ENCODE data around the gene TBCA.

Gene TBCA

DNA sequence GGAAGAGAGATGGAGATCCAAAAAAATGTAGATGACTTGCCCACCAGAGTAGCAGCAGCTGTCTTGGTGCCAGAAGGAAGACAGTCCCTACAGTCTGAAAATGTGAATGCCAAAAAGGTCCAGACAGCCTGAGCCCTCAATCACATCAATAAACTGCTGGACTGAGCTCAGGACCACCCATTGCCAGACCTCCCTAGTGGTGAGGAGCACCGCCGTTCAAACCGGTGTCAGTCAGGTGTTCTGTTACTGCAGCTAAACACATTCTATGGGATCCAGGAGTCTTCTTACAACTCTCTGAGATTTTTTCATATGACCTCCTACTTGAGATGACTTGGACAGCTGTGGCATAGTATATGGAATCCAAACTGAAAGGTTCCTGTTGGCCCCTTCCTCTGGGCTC, 105.6 kb downstream of the TBCA start:
- H3K4me3 ChIP-seq (ENCODE audit: low read length in 2 of 2): no peak overlapping the region
- H3K9me3 ChIP-seq (ENCODE audit: control insufficient read depth in 2 of 2, low read length in 2 of 2): no peaks in the 10 kb centered on the region
- no peak overlapping the region for H3K9ac ChIP-seq (ENCODE audit: low read depth in 1 of 2, low read length in 2 of 2)
- no peaks in the 10 kb centered on the region for H3K36me3 ChIP-seq (ENCODE audit: control insufficient read depth in 2 of 2, insufficient read depth in 2 of 2, low read length in 2 of 2)
- no peaks in the 10 kb centered on the region for H3K4me1 ChIP-seq (ENCODE audit: control insufficient read depth in 2 of 2, insufficient read depth in 2 of 2, low read length in 2 of 2)
- peaks cover 3 to 4% of the 10 kb centered on the region in 2 donors for H3K27me3 ChIP-seq (ENCODE audit: control insufficient read depth in 2 of 2, insufficient read depth in 2 of 2, low read length in 2 of 2)
- no peak overlapping the region for H3K27ac ChIP-seq (ENCODE audit: low read depth in 2 of 2, low read length in 2 of 2)

DNA sequence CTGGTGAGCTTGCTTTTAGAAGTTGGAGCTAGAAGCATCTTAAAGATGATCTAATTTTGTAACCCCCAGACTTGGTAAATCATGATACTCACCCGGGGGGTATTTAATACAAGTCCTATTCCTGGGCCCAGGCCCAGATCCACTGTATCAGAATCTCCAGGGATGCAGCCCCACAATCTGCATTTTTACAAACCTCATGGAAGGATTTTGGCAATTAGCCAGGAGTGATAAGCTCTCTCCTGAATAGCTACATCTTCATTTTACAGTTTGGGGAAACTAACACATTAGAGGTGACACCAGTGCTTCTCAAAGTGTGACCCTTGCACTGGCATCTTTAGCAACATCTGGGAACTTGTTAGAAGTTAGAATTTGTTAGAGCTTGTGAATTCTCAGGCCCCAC, 106.5 kb downstream of the TBCA start:
- H3K27ac ChIP-seq (ENCODE audit: low read depth in 2 of 2, low read length in 2 of 2): no peak overlapping the region

DNA sequence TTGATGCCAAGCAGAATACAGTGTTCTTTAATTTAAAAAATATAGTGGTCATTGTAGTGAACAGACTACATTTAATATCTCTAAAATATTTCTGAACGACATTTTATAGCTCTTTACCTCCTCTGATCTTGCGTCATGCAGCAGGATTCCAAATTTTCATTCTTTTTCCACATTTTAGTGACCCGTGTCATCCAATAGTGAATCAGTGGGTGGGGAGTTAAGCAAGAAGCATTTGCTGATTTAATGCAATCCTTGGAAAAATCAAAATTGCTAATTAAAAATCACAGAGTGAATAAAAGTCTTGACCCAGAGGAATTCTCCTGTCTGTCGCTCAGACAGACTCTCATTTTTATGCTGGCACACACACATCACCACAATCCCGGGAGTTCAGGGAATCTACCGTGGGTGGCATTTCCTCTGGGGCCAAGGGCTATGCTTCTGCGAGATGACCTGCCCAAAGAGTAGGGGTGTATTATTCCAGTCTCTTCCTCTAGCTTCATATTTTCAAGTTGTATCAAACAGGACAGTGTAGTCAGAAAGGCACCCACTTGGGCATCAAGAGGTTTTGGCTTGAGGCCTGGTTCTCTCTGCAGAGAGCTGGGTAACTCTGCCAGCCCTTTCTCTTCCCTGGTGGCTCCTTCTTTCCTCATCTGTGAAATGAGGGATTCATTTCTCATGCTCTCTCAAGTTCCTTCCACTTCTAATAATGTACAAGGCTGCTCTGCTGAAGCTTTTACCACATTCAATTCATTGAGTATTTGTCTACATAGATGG, 112.9 kb downstream of the TBCA start:
- Histone ChIP-seq H3K27ac (ENCODE audit: low read depth in 2 of 2, low read length in 2 of 2) (no peak overlapping the region), H3K9me3 (ENCODE audit: control insufficient read depth in 2 of 2, low read length in 2 of 2) (no peaks in the 10 kb centered on the region), H3K9ac (ENCODE audit: low read depth in 1 of 2, low read length in 2 of 2) (no peak overlapping the region), H3K4me1 (ENCODE audit: control insufficient read depth in 2 of 2, insufficient read depth in 2 of 2, low read length in 2 of 2) (no peaks in the 10 kb centered on the region), H3K36me3 (ENCODE audit: control insufficient read depth in 2 of 2, insufficient read depth in 2 of 2, low read length in 2 of 2) (no peaks in the 10 kb centered on the region), H3K27me3 (ENCODE audit: control insufficient read depth in 2 of 2, insufficient read depth in 2 of 2, low read length in 2 of 2) (peaks cover 0 to 4% of the 10 kb centered on the region in 2 donors), H3K4me3 (ENCODE audit: low read length in 2 of 2) (no peak overlapping the region)

More for the DNA sequence above, 106.5 kb downstream of the TBCA start:
- peaks cover 3 to 4% of the 10 kb centered on the region in 2 donors for H3K27me3 ChIP-seq (ENCODE audit: control insufficient read depth in 2 of 2, insufficient read depth in 2 of 2, low read length in 2 of 2)
- no peak overlapping the region for H3K9ac ChIP-seq (ENCODE audit: low read depth in 1 of 2, low read length in 2 of 2)
- no peaks in the 10 kb centered on the region for H3K36me3 ChIP-seq (ENCODE audit: control insufficient read depth in 2 of 2, insufficient read depth in 2 of 2, low read length in 2 of 2)
- no peak overlapping the region for H3K4me3 ChIP-seq (ENCODE audit: low read length in 2 of 2)
- H3K4me1 ChIP-seq (ENCODE audit: control insufficient read depth in 2 of 2, insufficient read depth in 2 of 2, low read length in 2 of 2): no peaks in the 10 kb centered on the region
- H3K9me3 ChIP-seq (ENCODE audit: control insufficient read depth in 2 of 2, low read length in 2 of 2): no peaks in the 10 kb centered on the region

DNA sequence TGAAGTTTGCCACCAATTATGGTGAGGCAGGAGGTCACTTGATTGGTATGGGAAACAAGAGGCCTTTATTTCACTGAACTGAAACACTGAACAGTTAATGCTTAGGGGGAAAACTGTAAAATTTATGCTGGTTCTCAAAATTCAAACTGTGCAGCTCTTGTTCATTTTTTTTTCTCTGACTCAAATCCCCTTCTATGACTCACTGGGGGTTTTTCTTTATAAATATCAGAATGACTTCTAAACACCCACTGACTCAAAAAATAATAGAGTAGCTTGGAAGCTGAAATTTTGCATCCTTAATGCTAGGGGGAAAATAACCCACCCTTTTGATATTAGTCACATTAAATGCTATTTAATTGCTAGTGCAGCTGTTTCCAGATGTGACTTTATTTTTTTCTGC, 113.5 kb downstream of the TBCA start:
- no peaks in the 10 kb centered on the region for H3K9me3 ChIP-seq (ENCODE audit: control insufficient read depth in 2 of 2, low read length in 2 of 2)
- no peak overlapping the region for H3K9ac ChIP-seq (ENCODE audit: low read depth in 1 of 2, low read length in 2 of 2)
- H3K27ac ChIP-seq (ENCODE audit: low read depth in 2 of 2, low read length in 2 of 2): no peak overlapping the region
- H3K4me3 ChIP-seq (ENCODE audit: low read length in 2 of 2): no peak overlapping the region
- H3K4me1 ChIP-seq (ENCODE audit: control insufficient read depth in 2 of 2, insufficient read depth in 2 of 2, low read length in 2 of 2): no peaks in the 10 kb centered on the region
- H3K36me3 ChIP-seq (ENCODE audit: control insufficient read depth in 2 of 2, insufficient read depth in 2 of 2, low read length in 2 of 2): no peaks in the 10 kb centered on the region
- peaks cover 2 to 4% of the 10 kb centered on the region in 2 donors for H3K27me3 ChIP-seq (ENCODE audit: control insufficient read depth in 2 of 2, insufficient read depth in 2 of 2, low read length in 2 of 2)

DNA sequence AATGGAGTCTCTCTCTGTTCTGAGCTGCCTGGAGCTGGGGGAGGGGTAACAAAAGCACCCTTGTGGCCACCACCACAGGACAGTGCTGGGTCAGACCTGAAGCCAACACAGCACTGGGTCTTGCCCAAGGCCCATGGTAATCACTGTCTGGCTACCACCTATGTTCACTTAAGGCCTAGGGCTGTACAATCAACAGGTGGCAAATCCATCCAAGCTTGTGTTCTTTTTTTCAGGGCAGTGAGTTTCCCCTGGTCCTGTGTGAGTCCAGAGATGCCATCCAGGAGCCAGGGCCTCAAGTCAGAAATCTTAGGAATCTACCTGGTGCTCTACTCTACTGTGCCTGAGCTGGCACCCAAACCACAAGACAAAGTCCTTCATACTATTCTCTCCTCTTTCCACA, 117.5 kb downstream of the TBCA start:
- Histone ChIP-seq H3K27me3 (ENCODE audit: control insufficient read depth in 2 of 2, insufficient read depth in 2 of 2, low read length in 2 of 2) (peaks cover 0 to 3% of the 10 kb centered on the region in 2 donors), H3K4me1 (ENCODE audit: control insufficient read depth in 2 of 2, insufficient read depth in 2 of 2, low read length in 2 of 2) (no peaks in the 10 kb centered on the region), H3K36me3 (ENCODE audit: control insufficient read depth in 2 of 2, insufficient read depth in 2 of 2, low read length in 2 of 2) (no peaks in the 10 kb centered on the region), H3K9me3 (ENCODE audit: control insufficient read depth in 2 of 2, low read length in 2 of 2) (no peaks in the 10 kb centered on the region), H3K4me3 (ENCODE audit: low read length in 2 of 2) (no peak overlapping the region), H3K27ac (ENCODE audit: low read depth in 2 of 2, low read length in 2 of 2) (no peak overlapping the region), H3K9ac (ENCODE audit: low read depth in 1 of 2, low read length in 2 of 2) (no peak overlapping the region)

DNA sequence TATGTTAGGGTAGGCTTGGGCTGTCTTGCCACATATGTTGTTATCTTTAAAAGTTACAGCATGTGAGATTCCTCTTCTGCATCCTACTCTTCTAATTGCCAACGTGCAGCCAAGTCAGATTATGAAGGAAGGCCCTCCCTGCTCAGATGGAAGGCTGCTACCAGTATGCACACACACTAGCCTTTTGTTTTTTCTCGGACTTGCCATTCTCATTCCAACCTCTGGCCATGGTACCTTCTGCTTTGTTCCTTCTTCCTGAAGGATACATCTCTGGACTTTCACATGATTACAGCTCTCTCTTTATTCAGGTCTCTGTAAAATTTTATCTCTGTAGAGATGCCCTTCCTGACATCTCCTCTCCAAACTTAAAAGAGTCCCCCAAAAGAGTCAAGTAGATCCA, 124.8 kb downstream of the TBCA start:
- no peaks in the 10 kb centered on the region for H3K9me3 ChIP-seq (ENCODE audit: control insufficient read depth in 2 of 2, low read length in 2 of 2)
- H3K27ac ChIP-seq (ENCODE audit: low read depth in 2 of 2, low read length in 2 of 2): no peak overlapping the region
- H3K36me3 ChIP-seq (ENCODE audit: control insufficient read depth in 2 of 2, insufficient read depth in 2 of 2, low read length in 2 of 2): no peaks in the 10 kb centered on the region
- H3K27me3 ChIP-seq (ENCODE audit: control insufficient read depth in 2 of 2, insufficient read depth in 2 of 2, low read length in 2 of 2): peaks cover 26 to 27% of the 10 kb centered on the region in 2 donors
- no peaks in the 10 kb centered on the region for H3K4me1 ChIP-seq (ENCODE audit: control insufficient read depth in 2 of 2, insufficient read depth in 2 of 2, low read length in 2 of 2)
- H3K4me3 ChIP-seq (ENCODE audit: low read length in 2 of 2): no peak overlapping the region
- no peak overlapping the region for H3K9ac ChIP-seq (ENCODE audit: low read depth in 1 of 2, low read length in 2 of 2)

DNA sequence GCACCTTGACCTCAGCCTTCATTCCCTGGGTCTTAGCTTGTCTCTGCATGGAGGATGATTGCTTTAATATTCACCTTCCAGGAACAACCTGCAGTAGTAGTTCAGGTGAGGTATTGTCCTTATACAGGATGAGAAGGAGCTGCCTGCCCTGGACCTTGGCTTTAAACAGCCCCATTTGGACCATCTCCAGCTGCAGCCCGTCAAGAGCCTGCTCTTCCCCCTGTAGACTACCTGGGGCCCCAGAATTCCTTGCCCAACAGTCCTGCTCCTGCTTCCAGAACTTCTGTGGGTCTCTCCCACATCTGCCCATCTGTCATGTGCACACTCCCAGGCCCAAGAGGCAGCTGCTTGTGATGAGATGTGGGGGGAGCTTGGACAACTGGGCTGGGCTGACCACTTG, 125.5 kb downstream of the TBCA start:
- Histone ChIP-seq H3K4me1 (ENCODE audit: control insufficient read depth in 2 of 2, insufficient read depth in 2 of 2, low read length in 2 of 2) (no peaks in the 10 kb centered on the region), H3K9me3 (ENCODE audit: control insufficient read depth in 2 of 2, low read length in 2 of 2) (no peaks in the 10 kb centered on the region), H3K4me3 (ENCODE audit: low read length in 2 of 2) (no peak overlapping the region), H3K9ac (ENCODE audit: low read depth in 1 of 2, low read length in 2 of 2) (no peak overlapping the region), H3K36me3 (ENCODE audit: control insufficient read depth in 2 of 2, insufficient read depth in 2 of 2, low read length in 2 of 2) (no peaks in the 10 kb centered on the region), H3K27ac (ENCODE audit: low read depth in 2 of 2, low read length in 2 of 2) (no peak overlapping the region), H3K27me3 (ENCODE audit: control insufficient read depth in 2 of 2, insufficient read depth in 2 of 2, low read length in 2 of 2) (peaks cover 30 to 33% of the 10 kb centered on the region in 2 donors)

DNA sequence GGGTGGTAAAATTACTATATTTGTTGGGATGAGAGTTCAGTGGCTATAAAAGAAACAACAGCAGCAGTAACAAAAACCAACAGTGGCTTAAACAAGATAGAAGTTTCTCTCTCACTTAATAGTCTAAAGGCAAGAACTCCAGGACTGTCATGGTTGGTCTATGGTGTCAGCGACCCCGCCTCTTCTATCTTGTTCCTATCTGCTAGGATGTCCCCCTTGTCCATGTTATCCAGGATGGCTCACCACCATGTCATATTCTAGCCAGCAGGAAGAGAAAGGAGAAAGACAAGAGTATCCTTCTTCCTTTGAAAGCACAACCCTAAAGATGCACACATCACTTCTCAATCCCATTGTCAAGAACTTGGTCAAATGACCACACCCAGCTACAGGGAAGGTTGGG, 126.4 kb downstream of the TBCA start:
- no peak overlapping the region for H3K4me3 ChIP-seq (ENCODE audit: low read length in 2 of 2)
- H3K4me1 ChIP-seq (ENCODE audit: control insufficient read depth in 2 of 2, insufficient read depth in 2 of 2, low read length in 2 of 2): peaks cover 0 to 2% of the 10 kb centered on the region in 2 donors
- no peaks in the 10 kb centered on the region for H3K9me3 ChIP-seq (ENCODE audit: control insufficient read depth in 2 of 2, low read length in 2 of 2)
- no peak overlapping the region for H3K27ac ChIP-seq (ENCODE audit: low read depth in 2 of 2, low read length in 2 of 2)
- H3K27me3 ChIP-seq (ENCODE audit: control insufficient read depth in 2 of 2, insufficient read depth in 2 of 2, low read length in 2 of 2): peaks cover 30 to 40% of the 10 kb centered on the region in 2 donors
- no peak overlapping the region for H3K9ac ChIP-seq (ENCODE audit: low read depth in 1 of 2, low read length in 2 of 2)
- no peaks in the 10 kb centered on the region for H3K36me3 ChIP-seq (ENCODE audit: control insufficient read depth in 2 of 2, insufficient read depth in 2 of 2, low read length in 2 of 2)

DNA sequence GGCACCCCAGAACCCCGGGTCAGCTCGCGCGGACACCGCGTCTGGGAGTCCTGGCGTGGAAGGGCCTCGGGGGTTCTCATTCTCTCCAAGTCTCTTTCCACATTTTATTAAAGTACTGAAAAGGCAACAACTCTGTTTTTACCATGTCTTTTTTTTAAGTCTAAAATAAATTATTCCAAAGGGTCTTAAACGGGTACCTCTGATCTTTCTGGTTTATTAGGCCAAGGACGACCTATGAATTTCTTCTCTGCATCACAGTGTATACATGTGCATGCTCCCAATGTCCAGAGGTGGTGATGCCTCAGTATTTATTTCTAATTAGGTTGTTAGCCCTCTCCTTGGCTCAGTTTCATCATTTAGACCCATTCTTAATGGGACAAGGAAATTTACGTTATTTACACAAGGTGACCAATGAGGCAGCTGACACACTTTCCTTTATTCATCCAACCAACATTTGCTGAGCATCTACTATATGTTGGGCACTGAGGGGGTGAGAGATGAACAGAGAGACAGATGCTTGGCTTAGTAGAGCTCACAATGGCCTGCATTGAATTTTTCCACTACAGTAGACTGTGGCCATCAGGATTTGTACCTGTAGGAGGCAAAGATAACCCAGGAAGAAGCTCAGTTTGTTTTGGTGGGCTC, 130.0 kb downstream of the TBCA start:
- no peaks in the 10 kb centered on the region for H3K36me3 ChIP-seq (ENCODE audit: control insufficient read depth in 2 of 2, insufficient read depth in 2 of 2, low read length in 2 of 2)
- no peak overlapping the region for H3K4me3 ChIP-seq (ENCODE audit: low read length in 2 of 2)
- no peaks in the 10 kb centered on the region for H3K9me3 ChIP-seq (ENCODE audit: control insufficient read depth in 2 of 2, low read length in 2 of 2)
- no peak overlapping the region for H3K9ac ChIP-seq (ENCODE audit: low read depth in 1 of 2, low read length in 2 of 2)
- no peak overlapping the region for H3K27ac ChIP-seq (ENCODE audit: low read depth in 2 of 2, low read length in 2 of 2)
- peaks cover 50 to 75% of the 10 kb centered on the region in 2 donors for H3K27me3 ChIP-seq (ENCODE audit: control insufficient read depth in 2 of 2, insufficient read depth in 2 of 2, low read length in 2 of 2)
- H3K4me1 ChIP-seq (ENCODE audit: control insufficient read depth in 2 of 2, insufficient read depth in 2 of 2, low read length in 2 of 2): peaks cover 0 to 2% of the 10 kb centered on the region in 2 donors

DNA sequence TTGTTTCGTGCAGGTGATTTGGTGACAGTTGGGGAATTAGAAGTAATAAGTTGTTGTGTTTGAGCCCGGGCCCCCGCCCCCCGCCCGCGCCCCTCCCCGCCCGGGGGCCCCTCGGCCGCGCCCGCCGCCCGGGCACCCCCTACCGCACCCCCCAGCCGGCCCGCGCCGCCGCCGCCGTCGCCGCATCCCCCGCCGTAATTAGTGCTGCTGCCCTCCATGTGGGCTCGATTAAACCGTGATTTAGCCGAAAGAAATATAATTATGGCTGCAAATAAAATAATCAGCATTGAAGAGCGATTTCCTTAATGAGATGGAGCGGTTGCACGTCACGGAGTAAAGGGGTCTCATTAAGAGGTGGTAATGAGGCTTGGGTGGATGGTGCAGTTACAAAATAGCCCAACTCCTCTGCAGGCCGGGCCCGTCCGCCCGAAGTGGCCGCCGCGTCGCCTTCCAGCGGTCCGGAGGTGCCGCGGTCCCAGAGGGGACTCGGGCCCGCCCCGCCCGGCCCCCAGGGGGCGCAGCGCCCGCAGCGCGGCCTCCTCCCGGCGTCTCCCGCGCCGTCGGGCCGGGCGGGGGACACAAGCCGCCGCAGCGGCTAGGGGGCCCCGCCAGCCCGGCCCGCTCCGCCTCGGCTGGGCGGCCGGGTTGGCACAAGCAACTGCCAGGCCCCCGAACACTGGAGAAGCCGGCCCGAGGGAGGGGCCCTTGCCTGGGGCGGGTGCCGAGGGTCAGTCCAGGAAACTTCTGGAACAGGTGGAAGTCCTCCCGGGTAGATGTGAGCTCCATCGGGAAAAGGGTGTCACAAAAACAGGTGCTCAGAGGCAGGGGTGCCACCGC, 130.8 kb downstream of the TBCA start:
- peaks cover 54 to 78% of the 10 kb centered on the region in 2 donors for H3K27me3 ChIP-seq (ENCODE audit: control insufficient read depth in 2 of 2, insufficient read depth in 2 of 2, low read length in 2 of 2)
- H3K9ac ChIP-seq (ENCODE audit: low read depth in 1 of 2, low read length in 2 of 2): no peak overlapping the region
- peak overlapping the region; percentile 19 to 55 for H3K4me3 ChIP-seq (ENCODE audit: low read length in 2 of 2)

More for the DNA sequence above, 130.8 kb downstream of the TBCA start:
- Histone ChIP-seq H3K4me1 (ENCODE audit: control insufficient read depth in 2 of 2, insufficient read depth in 2 of 2, low read length in 2 of 2) (peaks cover 0 to 4% of the 10 kb centered on the region in 2 donors), H3K9me3 (ENCODE audit: control insufficient read depth in 2 of 2, low read length in 2 of 2) (no peaks in the 10 kb centered on the region), H3K36me3 (ENCODE audit: control insufficient read depth in 2 of 2, insufficient read depth in 2 of 2, low read length in 2 of 2) (no peaks in the 10 kb centered on the region), H3K27ac (ENCODE audit: low read depth in 2 of 2, low read length in 2 of 2) (no peak overlapping the region)

All from mucosa of rectum (tissue), 2 donors.